Measurements from ENCODE around the gene FAM110D.

DNA sequence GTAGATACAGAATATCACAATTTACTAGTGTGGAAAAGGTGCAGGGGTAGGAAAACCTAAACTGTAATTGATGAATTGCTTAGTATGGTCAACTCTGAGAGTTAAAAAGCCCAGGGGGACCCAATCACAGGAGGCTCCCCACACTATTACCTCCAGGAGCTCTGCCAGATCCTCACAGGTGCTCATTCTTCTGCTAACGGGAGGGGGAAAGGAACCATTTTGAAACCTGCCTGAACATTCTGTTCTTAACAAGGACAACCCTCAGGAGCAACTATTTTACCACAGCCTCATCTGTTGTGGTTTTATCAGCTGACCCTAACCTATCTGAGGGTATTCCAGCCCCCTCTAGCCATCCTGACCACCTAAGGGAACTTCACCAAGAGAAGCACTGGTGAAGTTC, 28.2 kb upstream of the FAM110D start:
- TF ChIP-seq CTCF (IDR thresholded peaks at IDR 0.05; ENCODE audit: borderline replicate concordance, extremely low read depth, low read length, poor library complexity, severe bottlenecking) (no peak), EZH2 (IDR thresholded peaks at IDR 0.05; ENCODE audit: borderline replicate concordance, low read depth, low read length, severe bottlenecking) (no peak)

All from DND-41 (cell line).